Measurements from ENCODE around the gene KNTC1.

The KNTC1 gene

GRCh38 chr12:122526683-122527477 is at the start of gene KNTC1, which contains the start of gene RSRC2:
TSS of gene KNTC1 (plus strand) at chr12:122527249. CDS start at chr12:122530064, 2,815 bp downstream.
TSS of gene RSRC2 (minus strand) at chr12:122526936. CDS start at chr12:122526853, 83 bp downstream.
- Histone ChIP-seq H3K4me3 (ENCODE audit: low read length, poor library complexity, severe bottlenecking) (peak within 1 kb of the TSS; percentile 100), H3K9ac (ENCODE audit: low read depth, low read length, poor library complexity, severe bottlenecking) (peak within 1 kb of the TSS; percentile 100), H3K4me1 (ENCODE audit: insufficient read depth, low read length, poor library complexity, severe bottlenecking) (peaks cover 51% of the 10 kb centered on the region), H2AFZ (ENCODE audit: low read length) (peak within 1 kb of the TSS; percentile 84), H3K27me3 (ENCODE audit: insufficient read depth, low read length, poor library complexity, severe bottlenecking) (peaks cover 4% of the 10 kb centered on the region), H3F3A (ENCODE audit: low read depth) (no peaks in the 10 kb centered on the region), H3K79me2 (ENCODE audit: insufficient read depth, low read length) (peaks cover 95% of the 10 kb centered on the region), H3K4me2 (ENCODE audit: low read depth, low read length, poor library complexity, severe bottlenecking) (peak within 1 kb of the TSS; percentile 89), H3K36me3 (ENCODE audit: insufficient read depth, low read length) (peaks cover 16% of the 10 kb centered on the region), H3K9me2 (replicated peaks; ENCODE audit: low read depth, low read length) (no peaks in the 10 kb centered on the region), H4K20me1 (ENCODE audit: insufficient read depth, low read length, poor library complexity, severe bottlenecking) (peaks cover 56% of the 10 kb centered on the region), H3K9me3 (ENCODE audit: insufficient read depth, low read depth, low read length) (no peaks in the 10 kb centered on the region)
- no peak for TF ChIP-seq EZH2phosphoT487 (IDR thresholded peaks at IDR 0.05; ENCODE audit: borderline replicate concordance)
- no peak for TF ChIP-seq CTCF (conservative IDR thresholded peaks at IDR 0.05; ENCODE audit: low read length)

GRCh38 chr12:122480753-122481152 is 46.3 kb upstream of the KNTC1 start:
- Histone ChIP-seq H3K9me3 (ENCODE audit: insufficient read depth, low read depth, low read length) (no peaks in the 10 kb centered on the region), H3K9ac (ENCODE audit: low read depth, low read length, poor library complexity, severe bottlenecking) (no peak overlapping the region), H3K27me3 (ENCODE audit: insufficient read depth, low read length, poor library complexity, severe bottlenecking) (no peaks in the 10 kb centered on the region), H3K79me2 (ENCODE audit: insufficient read depth, low read length) (no peaks in the 10 kb centered on the region), H2AFZ (ENCODE audit: low read length) (no peak overlapping the region), H3K4me1 (ENCODE audit: insufficient read depth, low read length, poor library complexity, severe bottlenecking) (no peaks in the 10 kb centered on the region), H3K9me2 (replicated peaks; ENCODE audit: low read depth, low read length) (no peaks in the 10 kb centered on the region), H3F3A (ENCODE audit: low read depth) (no peaks in the 10 kb centered on the region), H4K20me1 (ENCODE audit: insufficient read depth, low read length, poor library complexity, severe bottlenecking) (no peaks in the 10 kb centered on the region), H3K4me3 (ENCODE audit: low read length, poor library complexity, severe bottlenecking) (no peak overlapping the region), H3K36me3 (ENCODE audit: insufficient read depth, low read length) (peaks cover 91% of the 10 kb centered on the region), H3K4me2 (ENCODE audit: low read depth, low read length, poor library complexity, severe bottlenecking) (no peak overlapping the region)
- TF ChIP-seq EZH2phosphoT487 (IDR thresholded peaks at IDR 0.05; ENCODE audit: borderline replicate concordance) = no peak

GRCh38 chr12:122481861-122482260 is 45.2 kb upstream of the KNTC1 start:
- no peaks in the 10 kb centered on the region for H3K9me2 ChIP-seq (replicated peaks; ENCODE audit: low read depth, low read length)
- peaks cover 85% of the 10 kb centered on the region for H3K36me3 ChIP-seq (ENCODE audit: insufficient read depth, low read length)
- no peaks in the 10 kb centered on the region for H4K20me1 ChIP-seq (ENCODE audit: insufficient read depth, low read length, poor library complexity, severe bottlenecking)
- H3K27me3 ChIP-seq (ENCODE audit: insufficient read depth, low read length, poor library complexity, severe bottlenecking) = no peaks in the 10 kb centered on the region
- no peaks in the 10 kb centered on the region for H3K9me3 ChIP-seq (ENCODE audit: insufficient read depth, low read depth, low read length)
- no peaks in the 10 kb centered on the region for H3F3A ChIP-seq (ENCODE audit: low read depth)
- H3K9ac ChIP-seq (ENCODE audit: low read depth, low read length, poor library complexity, severe bottlenecking) = no peak overlapping the region
- no peaks in the 10 kb centered on the region for H3K79me2 ChIP-seq (ENCODE audit: insufficient read depth, low read length)
- no peaks in the 10 kb centered on the region for H3K4me1 ChIP-seq (ENCODE audit: insufficient read depth, low read length, poor library complexity, severe bottlenecking)
- H2AFZ ChIP-seq (ENCODE audit: low read length) = no peak overlapping the region
- no peak overlapping the region for H3K4me2 ChIP-seq (ENCODE audit: low read depth, low read length, poor library complexity, severe bottlenecking)
- H3K4me3 ChIP-seq (ENCODE audit: low read length, poor library complexity, severe bottlenecking) = no peak overlapping the region
- no peak for TF ChIP-seq CTCF (conservative IDR thresholded peaks at IDR 0.05; ENCODE audit: low read length)
- TF ChIP-seq EZH2phosphoT487 (IDR thresholded peaks at IDR 0.05; ENCODE audit: borderline replicate concordance) = no peak
